WI38 (cell line): Measurements from ENCODE around the gene EXD2.
"Not testable (repeated sequence)": the region's sequence is repeated elsewhere in the genome, so short reads cannot be mapped to it uniquely, and the experiment has no call there.

Experiments used
- H3K4me3 ChIP-seq: 2 replicates; pipeline ENCODE4 v1.5.1; 2011; ENCODE audit warnings: low read depth, mild to moderate bottlenecking, control low read depth, low read length
- CTCF ChIP-seq: IDR thresholded peaks from 2 replicates; pipeline ENCODE4 v1.5.1; 2012; ENCODE audit warnings: low read depth, mild to moderate bottlenecking, control low read depth, low read length

Gene EXD2

DNA sequence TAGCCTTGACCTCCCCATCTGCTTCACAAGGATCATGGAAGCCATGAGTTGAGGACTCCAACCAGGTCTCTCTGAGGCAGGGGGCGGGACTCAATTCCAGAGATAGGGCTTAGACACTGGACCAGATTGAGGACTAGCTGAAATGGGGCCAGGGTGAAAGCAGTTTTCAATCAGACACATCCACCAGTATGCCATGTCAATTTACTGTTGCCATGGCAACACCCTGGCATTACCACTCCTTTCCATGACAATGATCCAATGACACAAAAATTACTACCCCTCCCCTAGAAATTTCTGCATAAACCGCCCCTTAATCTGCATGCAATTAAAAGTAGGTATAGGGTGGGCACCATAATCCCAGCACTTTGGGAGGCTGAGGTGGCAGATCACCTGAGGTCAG lies 19.7 kb upstream of the EXD2 start:
- no peak overlapping the region for H3K4me3 ChIP-seq
- TF ChIP-seq CTCF, result no peak

DNA sequence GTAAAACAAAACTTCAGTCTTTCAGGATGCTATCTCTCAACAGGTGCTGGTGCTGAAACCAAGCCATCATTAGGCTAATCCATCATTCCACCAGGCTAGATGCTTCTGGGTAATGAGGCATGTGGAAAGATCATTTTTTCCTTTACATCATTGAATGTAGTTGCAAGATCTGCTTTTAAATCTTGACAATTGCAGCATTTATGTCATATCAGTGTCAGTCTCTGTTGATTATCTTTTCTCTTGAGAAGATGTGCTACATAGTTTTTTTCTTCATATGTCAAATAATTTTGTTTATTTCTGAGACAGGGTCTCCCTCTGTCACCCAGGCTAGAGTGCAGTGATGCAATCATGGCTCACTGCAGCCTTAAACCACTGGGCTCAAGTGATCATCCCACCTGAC lies 16.2 kb upstream of the EXD2 start:
- no peak overlapping the region for H3K4me3 ChIP-seq
- no peak for TF ChIP-seq CTCF

DNA sequence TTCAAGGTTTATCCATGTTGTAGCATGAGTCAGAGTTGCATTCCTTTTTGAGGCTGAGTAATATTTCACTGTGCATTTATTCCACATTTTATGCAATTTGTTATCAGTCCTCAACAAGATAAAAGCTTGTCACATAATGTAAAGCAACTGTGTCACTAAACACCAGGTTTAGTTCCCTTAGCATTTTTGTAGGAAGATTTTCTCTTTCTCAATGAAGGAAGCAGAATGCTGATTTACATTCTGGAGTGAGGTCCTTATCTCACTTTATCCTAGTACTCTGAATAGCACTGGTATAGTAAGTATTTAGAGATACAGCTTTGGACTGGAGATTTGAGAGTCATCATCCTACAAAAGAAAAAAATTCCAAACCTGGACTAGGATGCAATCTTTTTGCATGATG lies 9.8 kb upstream of the EXD2 start:
- no peak for TF ChIP-seq CTCF

DNA sequence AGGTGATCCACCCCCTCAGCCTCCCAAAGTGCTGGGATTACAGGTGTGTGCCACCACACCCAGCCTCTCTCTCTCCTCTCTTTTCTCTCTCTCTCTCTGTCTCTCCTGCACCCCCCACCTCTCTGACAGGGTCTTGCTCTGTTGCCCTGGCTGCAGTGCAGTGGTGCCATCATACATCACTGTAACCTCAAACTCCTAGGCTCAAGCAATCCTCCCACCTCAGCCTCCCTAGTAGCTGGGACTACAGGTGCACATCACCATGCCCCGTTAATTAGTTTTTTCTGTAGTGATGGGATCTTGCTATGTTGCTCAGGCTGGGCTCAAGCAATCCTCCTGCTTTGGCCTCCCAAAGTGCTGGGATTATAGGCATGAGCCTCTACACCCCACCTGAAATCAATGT lies 8.7 kb upstream of the EXD2 start:
- not testable (repeated sequence) for H3K4me3 ChIP-seq

More for the DNA sequence above, 9.8 kb upstream of the EXD2 start:
- H3K4me3 ChIP-seq, result no peak overlapping the region

- TF ChIP-seq CTCF, result no peak
- H3K4me3 ChIP-seq, result no peak overlapping the region
Observed at GRCh38 chr14:69183735-69184134, 7.6 kb upstream of the EXD2 start.

DNA sequence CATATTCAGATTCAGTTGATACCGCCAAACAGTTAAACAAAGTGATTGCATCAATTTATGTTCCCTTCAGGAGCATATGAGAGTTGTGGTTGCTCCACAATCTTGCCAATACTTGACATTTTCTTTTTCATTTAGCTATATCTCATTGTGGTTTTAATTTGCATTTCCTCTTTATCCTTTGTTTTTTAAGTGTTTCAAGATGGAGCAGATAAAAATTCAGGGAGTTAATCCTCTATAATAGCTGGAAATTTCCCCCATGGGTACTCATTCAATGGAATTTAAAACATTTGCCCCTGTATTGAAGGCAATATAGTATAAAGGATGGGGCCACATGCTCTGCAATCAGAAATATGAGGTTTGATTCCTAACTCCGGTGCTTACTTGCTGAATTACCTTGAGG lies 1.1 kb upstream of the EXD2 start:
- no peak for TF ChIP-seq CTCF
- H3K4me3 ChIP-seq, result no peak overlapping the region

DNA sequence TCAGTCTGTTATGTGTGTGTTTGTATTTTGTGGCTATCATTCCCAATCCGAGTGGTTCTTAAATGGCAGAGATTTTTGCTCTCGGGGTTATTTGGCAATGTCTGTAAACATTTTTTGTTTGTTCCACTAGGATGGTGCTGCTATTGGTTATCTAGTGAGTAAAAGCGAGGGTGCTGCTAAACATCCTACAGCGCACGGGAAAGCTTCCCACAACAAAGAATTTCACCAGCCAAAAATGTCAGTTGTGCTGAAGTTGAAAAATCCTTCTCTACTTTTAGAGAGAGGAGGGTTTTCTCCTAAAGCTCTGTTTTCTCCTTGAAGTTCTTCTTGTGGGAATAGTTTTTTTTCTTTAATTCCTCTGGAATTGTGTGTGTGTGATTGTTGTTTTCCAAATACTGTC lies 2.4 kb downstream of the EXD2 start:
- no peak overlapping the region for H3K4me3 ChIP-seq
- no peak for TF ChIP-seq CTCF

DNA sequence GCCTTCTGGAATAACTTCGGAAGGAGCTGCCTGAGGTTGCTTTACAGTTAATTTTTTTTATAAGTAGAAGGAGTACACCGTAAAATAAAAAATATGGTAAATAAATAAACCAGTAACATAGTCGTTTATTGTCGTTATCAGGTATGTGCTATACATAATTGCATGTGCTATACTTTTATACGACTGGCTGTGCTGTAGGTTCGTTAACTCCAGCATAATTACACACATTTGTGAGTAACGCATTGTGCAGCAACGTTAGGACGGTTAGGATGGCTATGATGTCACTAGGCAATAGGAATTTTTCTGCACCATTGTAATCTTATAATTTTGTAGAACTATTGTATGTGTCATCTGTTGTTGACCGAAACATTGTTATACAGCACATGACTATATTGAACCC lies 8.5 kb downstream of the EXD2 start:
- no peak for TF ChIP-seq CTCF
- H3K4me3 ChIP-seq, result no peak overlapping the region
